Naive thymus-derived CD4-positive, alpha-beta T cell (primary cell): Measurements from ENCODE around the gene TRAF3. TPM values are rescaled to one million over a fixed set of nuclear protein-coding genes. Genes with fewer than 3 reads are reported as not detected.

Experiments
- ATAC-seq: fragments of 150-1000 bp; cut with Tn5 transposase; 2 replicates; pipeline ENCODE4 v1.10.0; 2021; ENCODE audit warnings: mild to moderate bottlenecking, moderate library complexity
- CTCF ChIA-PET: fragments of 350-600 bp; sonication (Branson Sonifier 250); formaldehyde crosslinking; loops from one replicate; lab custom pipeline; 2021; ENCODE audit warnings: antibody characterized with exemption; lab: Charles Lee
- POLR2A ChIA-PET: fragments of 350-600 bp; sonication (Branson Sonifier 250); formaldehyde crosslinking; loops from one replicate; lab custom pipeline; 2021; ENCODE audit warnings: antibody characterized with exemption, inconsistent platforms; lab: Charles Lee
- DNase-seq, 9 donors: peaks; one replicate each; pipeline versions ENCODE4 v3.0.0 to v3.0.0-alpha.2; 2020 to 2022; ENCODE audit warnings: mixed read lengths in 1 of 9
- H3K27ac ChIP-seq: one replicate; pipeline ENCODE4 v1.7.0; 2013; ENCODE audit warnings: mild to moderate bottlenecking, low read depth, low read length, moderate library complexity
- H3K27me3 ChIP-seq, 2 donors: one replicate each; pipeline ENCODE4 v1.7.0; 2013; ENCODE audit warnings: low read length in 2 of 2, mild to moderate bottlenecking in 2 of 2, moderate library complexity in 2 of 2; ENCODE audit not compliant: control insufficient read depth in 2 of 2, insufficient read depth in 2 of 2
- H3K36me3 ChIP-seq, 3 experiments: 1 replicate in 2 of 3; 2 replicates in 1 of 3; pipeline ENCODE4 v1.7.0; 2013; ENCODE audit warnings: low read length in 3 of 3, mild to moderate bottlenecking in 3 of 3, moderate library complexity in 1 of 3; ENCODE audit not compliant: insufficient read depth in 3 of 3, control insufficient read depth in 2 of 3
- H3K4me1 ChIP-seq, 2 donors: one replicate each; pipeline ENCODE4 v1.7.0; 2013; ENCODE audit warnings: low read length in 2 of 2, mild to moderate bottlenecking in 2 of 2, moderate library complexity in 1 of 2; ENCODE audit not compliant: control insufficient read depth in 2 of 2, insufficient read depth in 2 of 2
- H3K4me3 ChIP-seq: 2 replicates; pipeline ENCODE4 v1.7.0; 2013; ENCODE audit warnings: mild to moderate bottlenecking, low read length
- H3K9me3 ChIP-seq, 3 experiments: 1 replicate in 2 of 3; 2 replicates in 1 of 3; pipeline ENCODE4 v1.7.0; 2013; ENCODE audit warnings: low read length in 3 of 3; ENCODE audit not compliant: control insufficient read depth in 2 of 3
- H3K27ac Mint-ChIP-seq, 9 donors: one replicate each; pipeline ENCODE4 v1.8.0; 2020 to 2022; ENCODE audit warnings: mixed read lengths in 9 of 9, mild to moderate bottlenecking in 8 of 9, moderate library complexity in 5 of 9, inconsistent platforms in 2 of 9
- H3K27me3 Mint-ChIP-seq, 5 donors: one replicate each; pipeline ENCODE4 v1.8.0; 2021 to 2022; ENCODE audit warnings: mixed read lengths in 5 of 5, mild to moderate bottlenecking in 1 of 5
- H3K36me3 Mint-ChIP-seq, 5 donors: one replicate each; pipeline ENCODE4 v1.8.0; 2020 to 2022; ENCODE audit warnings: mixed read lengths in 5 of 5, mild to moderate bottlenecking in 3 of 5, inconsistent platforms in 1 of 5
- H3K4me1 Mint-ChIP-seq, 7 donors: one replicate each; pipeline ENCODE4 v1.8.0; 2020 to 2022; ENCODE audit warnings: mixed read lengths in 7 of 7, mild to moderate bottlenecking in 3 of 7, inconsistent platforms in 1 of 7
- H3K4me3 Mint-ChIP-seq, 10 donors: one replicate each; pipeline ENCODE4 v1.8.0; 2020 to 2022; ENCODE audit warnings: mild to moderate bottlenecking in 10 of 10, mixed read lengths in 10 of 10, moderate library complexity in 6 of 10, inconsistent platforms in 2 of 10
- H3K9me3 Mint-ChIP-seq, 11 donors: one replicate each; pipeline ENCODE4 v1.8.0; 2020 to 2022; ENCODE audit warnings: mixed read lengths in 11 of 11, mild to moderate bottlenecking in 4 of 11, inconsistent platforms in 1 of 11, moderate library complexity in 1 of 11
- intact Hi-C, 2 donors: fragments of 100-400 bp; cut with micrococcal nuclease; formaldehyde crosslinking; loops; one replicate each; pipeline ENCODE4 v1.15.1; 2023
- polyA plus RNA-seq, 2 donors: library from polyadenylated mRNA; unstranded; fragments of 300-500 nt; fragmentation: Illumina TruSeq; gene quantifications; one replicate each; pipeline ENCODE4 v1.2.3, GENCODE V29; 2021
- total RNA-seq, 6 experiments: library from RNA in 5 of 6; stranded (reverse) in 5 of 6; gene quantifications; 1 replicate in 5 of 6; 2 replicates in 1 of 6; pipeline ENCODE4 v1.2.3 and lab custom pipeline; 2021 to 2026

The TRAF3 gene
- total and polyA plus RNA-seq, 7 experiments from 2014 or later, result 16.1 to 74.4 (median 30.4) TPM

DNA sequence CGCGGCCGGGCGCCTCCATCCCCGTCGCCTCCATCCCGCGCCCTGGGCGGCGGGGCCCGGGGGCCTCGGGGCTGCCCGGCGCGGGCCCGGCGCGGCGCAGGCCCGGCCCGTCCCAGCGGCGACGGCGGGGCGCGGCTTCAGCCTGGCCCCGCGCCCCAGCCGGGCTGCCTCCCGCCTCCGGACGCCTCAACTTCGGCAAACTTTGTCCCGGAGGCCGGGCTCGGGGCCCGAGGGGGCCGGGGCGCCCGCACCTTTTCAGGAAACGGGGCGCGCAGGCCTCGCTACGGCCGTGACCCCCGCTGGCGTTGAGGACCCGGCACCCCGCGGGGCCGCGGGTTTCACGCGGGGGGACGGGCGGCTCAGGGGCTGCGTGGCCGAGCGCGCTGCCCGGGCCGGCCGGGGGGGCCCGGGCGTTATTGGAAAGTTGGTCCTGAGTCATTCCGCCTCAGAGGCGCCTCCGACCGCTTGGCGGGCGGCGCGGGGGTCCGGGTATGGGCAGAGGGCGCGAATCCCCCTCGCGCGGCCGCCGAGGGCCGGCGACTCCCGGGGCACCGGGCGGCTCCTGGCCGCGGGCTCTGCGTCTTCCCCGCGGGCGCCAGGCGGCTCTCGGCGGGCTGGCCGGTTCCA is 575 bp downstream of the TRAF3 start:
- ATAC-seq, result peak; percentile 24
- Mint-ChIP-seq H3K9me3 (peaks cover 0 to 2% (median 0%) of the 10 kb centered on the region in 11 donors), H3K4me3 (peak overlapping the region; percentile 84 to 98 (median 90)), H3K36me3 (peaks cover 0 to 23% (median 4%) of the 10 kb centered on the region in 5 donors), H3K4me1 (peaks cover 36 to 67% (median 62%) of the 10 kb centered on the region in 7 donors), H3K27me3 (no peaks in the 10 kb centered on the region), H3K27ac (peak overlapping the region in 8 of 9 donors; percentile 79 to 96 (median 92))
- Histone ChIP-seq H3K9me3 (no peaks in the 10 kb centered on the region), H3K36me3 (no peaks in the 10 kb centered on the region), H3K27ac (peak overlapping the region; percentile 97), H3K4me3 (peak overlapping the region; percentile 64), H3K4me1 (peaks cover 18 to 49% of the 10 kb centered on the region in 2 donors), H3K27me3 (no peaks in the 10 kb centered on the region)
- DNase-seq, result peak in 1 of 9 donors; percentile 54
- CTCF ChIA-PET, result no interaction called here
- intact Hi-C loops, result loop anchor here (1.0 to 10.0 kb wide), 13 partner anchors 27 to 937 kb away; partner anchors contain the start of genes ZNF839 (in 2 of the 2), CDC42BPB (in 1 of the 2), EIF5 (in 1 of the 2) and MARK3 (in 1 of the 2)
- POLR2A ChIA-PET, result no interaction called here

DNA sequence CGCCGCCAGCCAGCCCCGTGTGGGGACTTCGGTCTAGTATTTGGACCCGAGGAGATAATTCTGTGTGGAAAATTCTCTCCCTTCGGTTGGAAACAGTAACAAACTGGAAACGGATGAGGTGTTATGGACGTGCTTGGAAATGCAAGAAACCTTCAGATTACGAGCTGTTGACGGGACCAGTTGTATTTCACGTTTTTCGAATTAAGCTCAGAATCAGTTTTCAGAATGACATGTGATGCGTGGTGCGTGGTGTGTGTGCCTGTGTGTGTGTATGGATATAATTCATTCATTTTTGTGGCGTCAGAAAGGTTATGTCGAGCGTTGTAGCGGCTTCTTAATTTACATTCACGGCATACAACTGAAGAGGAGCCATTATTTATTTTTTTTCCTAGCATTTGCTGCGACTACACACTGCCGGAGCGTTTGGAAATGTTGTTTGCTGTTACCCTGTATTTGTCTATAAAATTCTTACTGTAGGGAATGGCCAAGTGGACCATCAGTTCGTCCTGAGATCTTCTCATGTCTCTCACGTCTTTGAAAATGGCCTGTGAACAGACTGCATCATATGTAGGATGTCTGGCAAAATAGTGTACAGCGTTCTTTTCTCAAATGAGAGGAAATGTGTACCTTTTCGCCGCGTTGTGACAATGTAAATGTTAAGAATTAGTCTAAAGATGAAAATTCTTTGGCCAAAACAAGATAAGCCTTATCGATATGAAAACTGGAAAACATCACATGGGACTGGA is 1.3 kb downstream of the TRAF3 start:
- intact Hi-C loops, result loop anchor here (1.0 to 10.0 kb wide), 10 partner anchors 27 to 936 kb away; partner anchors contain the start of genes ZNF839 (in 2 of the 2), CDC42BPB (in 1 of the 2), MARK3 (in 1 of the 2) and XRCC3 (in 1 of the 2)
- H3K27ac Mint-ChIP-seq, result peak overlapping the region; percentile 79 to 96 (median 91)
- ChIA-PET CTCF (no interaction called here), POLR2A (interaction anchor here (0.7 to 0.8 kb wide), 2 partner anchors 281 to 634 kb away, joined by 3 to 4 read pairs; no protein-coding TSS in a partner anchor)
- Histone ChIP-seq H3K36me3 (no peaks in the 10 kb centered on the region), H3K4me1 (peaks cover 18 to 54% of the 10 kb centered on the region in 2 donors), H3K27ac (peak overlapping the region; percentile 97), H3K27me3 (no peaks in the 10 kb centered on the region), H3K9me3 (no peaks in the 10 kb centered on the region), H3K4me3 (peak overlapping the region; percentile 64)
- peak overlapping the region; percentile 84 to 98 (median 90) for H3K4me3 Mint-ChIP-seq
- peaks cover 43 to 69% (median 62%) of the 10 kb centered on the region in 7 donors for H3K4me1 Mint-ChIP-seq
- DNase-seq, result peak in 8 of 9 donors; percentile 32 to 59 (median 44)
- no peak for ATAC-seq
- H3K9me3 Mint-ChIP-seq, result peaks cover 0 to 2% (median 0%) of the 10 kb centered on the region in 11 donors
- no peaks in the 10 kb centered on the region for H3K27me3 Mint-ChIP-seq
- peaks cover 0 to 23% (median 4%) of the 10 kb centered on the region in 5 donors for H3K36me3 Mint-ChIP-seq

DNA sequence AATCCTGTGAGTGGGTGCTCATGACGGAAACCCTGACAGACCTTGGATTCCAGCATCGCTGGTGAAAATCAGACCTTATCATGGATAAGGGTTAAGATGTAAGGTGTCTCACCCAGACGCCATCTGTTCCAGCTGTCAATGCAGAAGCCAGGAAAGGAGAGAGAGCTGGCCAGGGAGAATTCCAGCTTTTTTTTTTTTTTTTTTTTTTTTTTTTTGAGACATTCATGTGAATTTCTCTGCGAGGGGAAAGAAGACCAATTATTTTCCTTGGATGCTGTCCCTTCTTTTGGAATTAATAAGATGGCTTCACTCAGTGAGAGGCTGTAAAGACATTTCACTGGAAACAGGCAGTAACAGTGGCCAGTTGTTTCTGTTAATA is 1.8 kb downstream of the TRAF3 start:
- H3K27me3 Mint-ChIP-seq, result no peaks in the 10 kb centered on the region
- CTCF ChIA-PET, result no interaction called here
- H3K36me3 ChIP-seq, result no peaks in the 10 kb centered on the region
- peak overlapping the region; percentile 64 for H3K4me3 ChIP-seq
- H3K36me3 Mint-ChIP-seq, result peaks cover 0 to 23% (median 4%) of the 10 kb centered on the region in 5 donors
- no peaks in the 10 kb centered on the region for H3K27me3 ChIP-seq
- DNase-seq, result no peak
- peaks cover 0 to 2% (median 0%) of the 10 kb centered on the region in 11 donors for H3K9me3 Mint-ChIP-seq
- no peak for ATAC-seq
- H3K27ac Mint-ChIP-seq, result peak overlapping the region; percentile 79 to 96 (median 91)
- peaks cover 18 to 56% of the 10 kb centered on the region in 2 donors for H3K4me1 ChIP-seq
- peak overlapping the region; percentile 97 for H3K27ac ChIP-seq
- H3K4me3 Mint-ChIP-seq, result peak overlapping the region; percentile 84 to 98 (median 90)
- intact Hi-C loops, result loop anchor here (2.0 to 10.0 kb wide), 9 partner anchors 40 to 936 kb away; partner anchors contain the start of genes ZNF839 (in 2 of the 2), CDC42BPB (in 1 of the 2), MARK3 (in 1 of the 2) and XRCC3 (in 1 of the 2)
- no peaks in the 10 kb centered on the region for H3K9me3 ChIP-seq
- peaks cover 47 to 74% (median 66%) of the 10 kb centered on the region in 7 donors for H3K4me1 Mint-ChIP-seq
- POLR2A ChIA-PET, result interaction anchor here (0.7 to 1.3 kb wide), 3 partner anchors 122 to 634 kb away, joined by 3 to 4 read pairs (median 3); no protein-coding TSS in a partner anchor

DNA sequence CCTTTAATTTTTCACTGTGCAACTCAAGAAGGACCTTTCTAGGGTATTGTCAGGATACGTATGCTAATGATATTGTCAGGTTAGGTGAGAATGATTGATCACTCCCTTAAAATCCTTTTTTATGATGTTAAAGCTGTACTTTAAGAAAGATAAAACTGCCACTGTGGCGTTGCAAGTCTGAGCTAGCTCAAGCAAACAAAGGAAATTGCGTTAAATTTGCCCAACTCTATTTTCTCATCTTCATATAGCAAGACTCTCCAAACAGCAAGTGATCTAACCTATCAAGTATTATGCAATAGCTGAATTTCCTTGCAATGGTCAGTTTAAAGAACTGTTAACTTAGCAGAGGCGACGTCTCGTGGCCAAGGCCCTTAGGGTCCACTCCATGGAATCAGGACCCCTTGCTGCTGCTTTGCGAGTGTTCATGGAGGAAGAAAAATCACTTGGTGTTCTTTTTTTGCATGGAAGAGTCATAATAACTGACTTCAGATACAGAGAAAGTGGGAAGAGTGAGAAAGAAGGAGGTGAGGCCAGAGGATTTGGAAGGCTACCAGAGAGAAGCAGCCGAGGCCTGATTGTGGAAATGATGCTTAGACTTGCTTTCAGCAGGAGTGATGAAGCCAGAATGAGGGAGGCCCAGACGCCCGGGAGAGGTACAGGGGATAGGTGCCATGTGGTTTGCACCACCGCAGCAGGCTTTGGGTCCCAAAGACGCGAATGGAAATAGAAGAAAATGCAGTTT is 2.5 kb downstream of the TRAF3 start:
- H3K36me3 Mint-ChIP-seq, result peaks cover 0 to 23% (median 4%) of the 10 kb centered on the region in 5 donors
- intact Hi-C loops, result loop anchor here (2.0 to 10.0 kb wide), 9 partner anchors 39 to 935 kb away; partner anchors contain the start of genes ZNF839 (in 2 of the 2), CDC42BPB (in 1 of the 2), MARK3 (in 1 of the 2) and XRCC3 (in 1 of the 2)
- no peak for ATAC-seq
- Histone ChIP-seq H3K9me3 (no peaks in the 10 kb centered on the region), H3K36me3 (no peaks in the 10 kb centered on the region), H3K4me1 (peaks cover 17 to 51% of the 10 kb centered on the region in 2 donors), H3K27me3 (no peaks in the 10 kb centered on the region), H3K4me3 (no peak overlapping the region), H3K27ac (no peak overlapping the region)
- DNase-seq, result no peak
- H3K27ac Mint-ChIP-seq, result peak overlapping the region in 8 of 9 donors; percentile 26 to 96 (median 66)
- H3K4me1 Mint-ChIP-seq, result peaks cover 49 to 73% (median 64%) of the 10 kb centered on the region in 7 donors
- H3K4me3 Mint-ChIP-seq, result peak overlapping the region; percentile 60 to 98 (median 90)
- H3K9me3 Mint-ChIP-seq, result peaks cover 0 to 2% (median 0%) of the 10 kb centered on the region in 11 donors
- no peaks in the 10 kb centered on the region for H3K27me3 Mint-ChIP-seq
- POLR2A ChIA-PET, result interaction anchor here (0.8 to 1.3 kb wide), 2 partner anchors 121 to 635 kb away, joined by 3 read pairs; no protein-coding TSS in a partner anchor
- CTCF ChIA-PET, result no interaction called here

DNA sequence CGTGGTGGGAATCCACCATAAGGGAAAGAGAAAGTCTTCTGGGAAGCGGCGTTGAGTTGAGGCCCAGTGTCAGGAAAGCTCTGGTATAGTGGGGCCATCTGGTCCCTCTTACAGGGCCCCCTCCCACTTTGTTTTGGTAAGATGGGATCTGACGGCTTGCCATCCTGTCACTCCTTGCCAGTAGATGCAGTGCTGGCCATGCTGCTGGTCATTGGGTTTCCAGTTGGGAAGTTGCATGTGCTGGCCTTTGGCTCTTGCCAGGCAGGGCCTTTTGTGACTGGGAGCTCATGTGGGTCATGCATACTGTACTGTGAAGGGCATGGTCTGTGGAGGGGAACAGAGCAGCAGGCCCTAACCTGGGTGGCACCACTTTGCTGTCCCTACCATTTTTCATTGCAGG is 3.8 kb downstream of the TRAF3 start:
- Histone ChIP-seq H3K27me3 (no peaks in the 10 kb centered on the region), H3K27ac (no peak overlapping the region), H3K36me3 (no peaks in the 10 kb centered on the region), H3K9me3 (no peaks in the 10 kb centered on the region), H3K4me3 (no peak overlapping the region), H3K4me1 (peaks cover 25 to 41% of the 10 kb centered on the region in 2 donors)
- Mint-ChIP-seq H3K4me3 (peak overlapping the region; percentile 23 to 98 (median 54)), H3K27me3 (no peaks in the 10 kb centered on the region), H3K9me3 (peaks cover 0 to 2% (median 0%) of the 10 kb centered on the region in 11 donors), H3K36me3 (peaks cover 0 to 25% (median 4%) of the 10 kb centered on the region in 5 donors), H3K27ac (peak overlapping the region in 3 of 9 donors; percentile 6 to 64 (median 38)), H3K4me1 (peaks cover 59 to 76% (median 71%) of the 10 kb centered on the region in 7 donors)
- ATAC-seq (no peak), DNase-seq (no peak)
- intact Hi-C loops, result no loop called here
- CTCF ChIA-PET, result no interaction called here
- POLR2A ChIA-PET, result interaction anchor here (1.1 kb wide), 1 partner anchor 97 kb away, joined by 3 read pairs; no protein-coding TSS in a partner anchor
